K562 (cell line): ENCODE results near the gene HMX3. TPM values are rescaled to one million over a fixed set of nuclear protein-coding genes. Genes with fewer than 3 reads are reported as not detected.

Experiments used
- ATAC-seq: fragments of 200-7000 bp; cut with Tn5 transposase; 3 replicates; pipeline ENCODE4 v1.9.1; 2020; ENCODE audit warnings: moderate library complexity
- BruUV-seq: library from RNA; stranded (reverse); fragments of 400-500 nt; replicated peaks from 2 replicates; lab custom pipeline; 2021; lab: Mats Ljungman, UMichigan
- CTCF ChIA-PET: fragments of 300-600 bp; formaldehyde crosslinking; extraction: SDS; loops from one replicate; lab custom pipeline; 2021; ENCODE audit warnings: low intra/inter-chr PET ratio; lab: Yijun Ruan, JAX
- POLR2A ChIA-PET: fragments of 300-600, 350-650 bp; sonication (Branson Sonifier 250); formaldehyde crosslinking; extraction: SDS; loops from one replicate; lab custom pipeline; 2021; ENCODE audit warnings: antibody characterized with exemption, inconsistent platforms; lab: Yijun Ruan, JAX
- DNase-seq, 4 experiments: peaks; one replicate each; pipeline versions ENCODE4 v3.0.0 to v3.0.0-alpha.2; 2011 to 2018; ENCODE audit warnings: low spot score in 3 of 4, mixed read lengths in 3 of 4; ENCODE audit errors: extremely low read depth in 1 of 4
- FAIRE-seq: peaks from 2 replicates; lab custom pipeline; 2011; peaks lifted over from hg19 to GRCh38; lab: Jason Lieb, UNC
- H2AFZ ChIP-seq: 2 replicates; pipeline ENCODE4 v1.6.0; 2011; ENCODE audit warnings: low read depth, low read length, control low read depth, inconsistent platforms
- H3K27ac ChIP-seq: fragments of 200-600 bp; 3 replicates; pipeline ENCODE4 v1.8.0; 2011; ENCODE audit warnings: low read depth, mild to moderate bottlenecking, control low read depth, inconsistent platforms, low read length, moderate library complexity, mixed read lengths; ENCODE audit errors: extremely low read depth
- H3K27me3 ChIP-seq, 2 experiments: fragments of 300-600 bp in 1 of 2; 2 replicates in 1 of 2; 3 replicates in 1 of 2; pipeline versions ENCODE4 v1.6.0 to v1.8.0; 2011; ENCODE audit warnings: inconsistent platforms in 2 of 2, low read length in 2 of 2, mild to moderate bottlenecking in 1 of 2, mixed read lengths in 1 of 2, moderate library complexity in 1 of 2; ENCODE audit not compliant: control insufficient read depth in 2 of 2, insufficient read depth in 2 of 2
- H3K36me3 ChIP-seq: fragments of 300-600 bp; 3 replicates; pipeline ENCODE4 v1.8.0; 2011; ENCODE audit warnings: mild to moderate bottlenecking, low read length, inconsistent platforms; ENCODE audit not compliant: control insufficient read depth, insufficient read depth
- H3K4me1 ChIP-seq, 2 experiments: fragments of 200-600 bp in 1 of 2; replicated peaks in 1 of 2; 2 replicates in 1 of 2; 3 replicates in 1 of 2; pipeline versions ENCODE4 v1.5.1 to v1.8.0; 2011; ENCODE audit warnings: inconsistent platforms in 2 of 2, low read length in 2 of 2, mild to moderate bottlenecking in 1 of 2, mixed read lengths in 1 of 2, moderate library complexity in 1 of 2; ENCODE audit not compliant: control insufficient read depth in 2 of 2, insufficient read depth in 2 of 2
- H3K4me2 ChIP-seq: 2 replicates; pipeline ENCODE4 v1.6.1; 2011; ENCODE audit warnings: low read length, control low read depth, inconsistent platforms, mixed read lengths; ENCODE audit not compliant: insufficient read depth
- H3K4me3 ChIP-seq: fragments of 200-600 bp; sonication (generic), shearing (Covaris generic); 2 replicates; pipeline ENCODE4 v1.5.1; 2016; ENCODE audit warnings: control low read depth, inconsistent platforms
- H3K79me2 ChIP-seq: fragments of 200-600 bp; 3 replicates; pipeline ENCODE4 v1.8.0; 2011; ENCODE audit warnings: low read length, inconsistent platforms; ENCODE audit not compliant: control insufficient read depth, insufficient read depth
- H3K9ac ChIP-seq, 2 experiments: 2 replicates each; pipeline versions ENCODE4 v1.6.0 to v1.6.1; 2011; ENCODE audit warnings: low read depth in 2 of 2, low read length in 2 of 2, control low read depth in 1 of 2, inconsistent platforms in 1 of 2, mild to moderate bottlenecking in 1 of 2, mixed read lengths in 1 of 2; ENCODE audit not compliant: insufficient read depth in 1 of 2
- H3K9me1 ChIP-seq: one replicate; pipeline ENCODE4 v1.6.0; 2011; ENCODE audit warnings: inconsistent platforms, mild to moderate bottlenecking, low read length, moderate library complexity; ENCODE audit not compliant: control insufficient read depth, insufficient read depth
- H3K9me3 ChIP-seq: replicated peaks from 2 replicates; pipeline ENCODE4 v1.5.1; 2011; ENCODE audit warnings: low read depth, low read length, inconsistent platforms; ENCODE audit not compliant: control insufficient read depth, insufficient read depth
- H4K20me1 ChIP-seq: replicated peaks from 2 replicates; pipeline ENCODE4 v1.6.1; 2011; ENCODE audit warnings: low read length, inconsistent platforms, mixed read lengths; ENCODE audit not compliant: control insufficient read depth, insufficient read depth
- ZNF507 ChIP-seq: conservative IDR thresholded peaks from 2 replicates; pipeline ENCODE4 v1.6.1; 2017; ENCODE audit warnings: missing genetic modification characterization, missing compliant biosample characterization
- WGBS: fragments of 100-300 bp; shearing (Covaris generic); methylation state at CpG from one replicate; pipeline ENCODE4 v1.1.6; 2016; ENCODE audit warnings: low coverage, mixed read lengths; ENCODE audit not compliant: insufficient coverage; ENCODE audit errors: missing lambda C conversion rate; 5-methylcytosine and 5-hydroxymethylcytosine counted together
- in situ Hi-C: fragments of 300-500 bp; cut with MboI; formaldehyde crosslinking; loops from 4 replicates; pipeline ENCODE4 v1.15.0; 2018; ENCODE audit warnings: inconsistent platforms, mixed read lengths
- intact Hi-C: fragments of 100-400 bp; cut with micrococcal nuclease; formaldehyde crosslinking; loops from 2 replicates; pipeline ENCODE4 v1.14.2; 2022
- polyA plus RNA-seq, 8 experiments: library from polyadenylated mRNA; depleted of rRNA in 4 of 8; stranded (reverse) in 5 of 8; unstranded in 3 of 8; fragments of >200 nt; fragmentation: Nextera tagmentation in 2 of 8; fragmentation: Illumina TruSeq in 1 of 8; extraction: Ambion mirVana in 2 of 8; extraction: Trizol in 1 of 8; gene quantifications; 2 replicates each; pipeline versions ENCODE4 v1.2.1 to v1.2.3, GENCODE V29; 2011 to 2014; ENCODE audit warnings: inconsistent platforms in 1 of 8, missing spikeins in 1 of 8
- total RNA-seq, 7 experiments: library from RNA; depleted of rRNA in 6 of 7; stranded (reverse); fragments of >200 nt in 6 of 7; fragmentation: Illumina TruSeq in 2 of 7; extraction: Trizol in 2 of 7; gene quantifications; 2 replicates each; pipeline versions ENCODE4 v1.2.1 to v1.2.3, GENCODE V29; 2011 to 2021; ENCODE audit warnings: low replicate concordance in 1 of 7
- TF ChIP-seq, protein P1 (sequence below): sonication (generic); formaldehyde crosslinking; IDR thresholded peaks from 2 replicates; pipeline ENCODE4 v1.8.1; 2023; ENCODE audit warnings: mild to moderate bottlenecking, missing genetic modification reagents

HMX3 gene
- total and polyA plus RNA-seq, 9 of the 15 experiments (the other 6 are each of a cell fraction or from before 2014, with no cell fraction given) = 0.55 to 43.5 (median 7.4) TPM; not detected in 2

GRCh38 chr10:123146013-123146893, 10.5 kb downstream of the HMX3 start:
- WGBS = 88% methylated on average over 25 of the region's 59 CpGs
- no peak overlapping the region for H3K9ac ChIP-seq
- H3K79me2 ChIP-seq = peaks cover 1% of the 10 kb centered on the region; the same call in 1 of the 3 replicates
- DNase-seq (no peak), FAIRE-seq (no peak), ATAC-seq (no peak)
- intact Hi-C loops = no loop called here
- no peaks in the 10 kb centered on the region for H4K20me1 ChIP-seq
- peaks cover 6% of the 10 kb centered on the region for H3K36me3 ChIP-seq
- POLR2A ChIA-PET = interaction anchor here (0.6 to 1.7 kb wide), 2 partner anchors 8 to 9 kb away, joined by 3 to 8 read pairs; partner anchors contain the start of gene BUB3
- no peak overlapping the region for H3K4me2 ChIP-seq
- CTCF ChIA-PET = no interaction called here
- peaks cover 9 to 20% of the 10 kb centered on the region in 2 experiments; a peak in 4 of 5 replicates for H3K4me1 ChIP-seq
- H2AFZ ChIP-seq = no peak overlapping the region
- BruUV-seq = no TSS peak
- TF ChIP-seq, protein P1, sequence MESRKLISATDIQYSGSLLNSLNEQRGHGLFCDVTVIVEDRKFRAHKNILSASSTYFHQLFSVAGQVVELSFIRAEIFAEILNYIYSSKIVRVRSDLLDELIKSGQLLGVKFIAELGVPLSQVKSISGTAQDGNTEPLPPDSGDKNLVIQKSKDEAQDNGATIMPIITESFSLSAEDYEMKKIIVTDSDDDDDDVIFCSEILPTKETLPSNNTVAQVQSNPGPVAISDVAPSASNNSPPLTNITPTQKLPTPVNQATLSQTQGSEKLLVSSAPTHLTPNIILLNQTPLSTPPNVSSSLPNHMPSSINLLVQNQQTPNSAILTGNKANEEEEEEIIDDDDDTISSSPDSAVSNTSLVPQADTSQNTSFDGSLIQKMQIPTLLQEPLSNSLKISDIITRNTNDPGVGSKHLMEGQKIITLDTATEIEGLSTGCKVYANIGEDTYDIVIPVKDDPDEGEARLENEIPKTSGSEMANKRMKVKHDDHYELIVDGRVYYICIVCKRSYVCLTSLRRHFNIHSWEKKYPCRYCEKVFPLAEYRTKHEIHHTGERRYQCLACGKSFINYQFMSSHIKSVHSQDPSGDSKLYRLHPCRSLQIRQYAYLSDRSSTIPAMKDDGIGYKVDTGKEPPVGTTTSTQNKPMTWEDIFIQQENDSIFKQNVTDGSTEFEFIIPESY (CRISPR knock-in tag) = 0 out of 2 replicates have a peak, but pooled peaks have one; percentile 36
- TF ChIP-seq ZNF507 (tag) = no peak
- no peak overlapping the region for H3K27ac ChIP-seq
- no peaks in the 10 kb centered on the region for H3K27me3 ChIP-seq
- H3K4me3 ChIP-seq = no peak overlapping the region
- in situ Hi-C loops = no loop called here
- H3K9me3 ChIP-seq = no peaks in the 10 kb centered on the region
- no peaks in the 10 kb centered on the region for H3K9me1 ChIP-seq
